ENCODE measurements around the gene KLKB1.

The KLKB1 gene

DNA sequence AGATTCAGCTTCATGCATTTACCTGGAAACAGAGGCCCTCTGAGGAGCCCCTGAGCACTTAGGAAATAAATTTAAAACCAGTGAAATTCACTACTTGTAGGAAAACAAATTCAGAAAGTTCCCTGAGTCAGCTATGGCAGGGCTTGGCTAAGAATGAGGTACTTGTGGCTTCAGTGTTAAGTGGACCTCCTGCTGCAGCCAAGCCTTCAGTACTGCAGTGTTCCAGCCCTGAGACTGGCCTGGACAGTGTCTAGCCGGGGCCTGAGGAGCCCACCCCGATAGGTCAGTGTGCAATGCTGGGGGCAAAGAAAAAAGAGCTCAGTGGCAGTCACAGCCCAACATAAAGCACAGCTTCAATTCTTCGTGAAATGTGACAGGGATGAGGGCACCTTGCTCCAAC, 80.6 kb downstream of the KLKB1 start:
- no peak for DNase-seq (ENCODE audit: low spot score)

All from pons (tissue), 1 donor.